B cell (primary cell): ENCODE measurements around the gene GULP1. TPM values are rescaled to one million over a fixed set of nuclear protein-coding genes. Genes with fewer than 3 reads are reported as not detected.

ENCODE experiments used
- ATAC-seq: fragments of 200-7000 bp; cut with Tn5 transposase; one replicate; pipeline ENCODE4 v1.10.0; 2021; ENCODE audit warnings: low read depth, mild to moderate bottlenecking, moderate number of reproducible peaks, moderate library complexity
- CTCF ChIA-PET: fragments of 350-600 bp; sonication (Branson Sonifier 250); formaldehyde crosslinking; loops from one replicate; lab custom pipeline; 2021; ENCODE audit warnings: antibody characterized with exemption, inconsistent platforms; lab: Charles Lee
- POLR2A ChIA-PET: fragments of 350-600 bp; sonication (Branson Sonifier 250); formaldehyde crosslinking; loops from one replicate; lab custom pipeline; 2021; ENCODE audit warnings: antibody characterized with exemption; lab: Charles Lee
- DNase-seq: peaks from one replicate; pipeline ENCODE4 v3.0.0; 2013
- H2AFZ ChIP-seq: 2 replicates; pipeline ENCODE4 v1.6.1; 2012; ENCODE audit warnings: mild to moderate bottlenecking, low read depth, low read length; ENCODE audit not compliant: insufficient read depth, poor library complexity, severe bottlenecking
- H3K27ac ChIP-seq, 2 donors: 1 replicate in 1 of 2; 2 replicates in 1 of 2; pipeline ENCODE4 v1.5.1; 2012 to 2013; ENCODE audit warnings: low read length in 2 of 2, mild to moderate bottlenecking in 2 of 2, moderate library complexity in 1 of 2
- H3K27me3 ChIP-seq, 4 experiments: fragments of 200-600 bp in 1 of 4; sonication (generic) in 1 of 4; replicated peaks in 1 of 4; 1 replicate in 2 of 4; 2 replicates in 2 of 4; pipeline versions ENCODE4 v1.6.1 to v1.7.0; 2013 to 2016; ENCODE audit warnings: low read length in 3 of 4, mild to moderate bottlenecking in 2 of 4, mixed read lengths in 1 of 4, moderate library complexity in 1 of 4; ENCODE audit not compliant: insufficient read depth in 4 of 4, control insufficient read depth in 3 of 4; ENCODE audit errors: control extremely low read depth in 1 of 4
- H3K36me3 ChIP-seq, 2 experiments: replicated peaks in 1 of 2; 1 replicate in 1 of 2; 2 replicates in 1 of 2; pipeline versions ENCODE4 v1.6.1 to v1.7.1; 2013; ENCODE audit warnings: low read length in 1 of 2; ENCODE audit not compliant: insufficient read depth in 2 of 2, control insufficient read depth in 1 of 2; ENCODE audit errors: control extremely low read depth in 1 of 2, extremely low read depth in 1 of 2
- H3K4me1 ChIP-seq, 2 donors: fragments of 200-600 bp in 1 of 2; sonication (generic) in 1 of 2; 1 replicate in 1 of 2; 2 replicates in 1 of 2; pipeline versions ENCODE4 v1.5.1 to v1.6.1; 2013 to 2017; ENCODE audit warnings: low read length in 2 of 2; ENCODE audit not compliant: control insufficient read depth in 2 of 2, insufficient read depth in 2 of 2
- H3K4me2 ChIP-seq: replicated peaks from 2 replicates; pipeline ENCODE3; 2012; ENCODE audit warnings: mild to moderate bottlenecking, low read depth, low read length; ENCODE audit not compliant: poor library complexity, severe bottlenecking
- H3K4me3 ChIP-seq, 5 experiments: fragments of 200-600 bp in 1 of 5; sonication (generic) in 1 of 5; 1 replicate in 3 of 5; 2 replicates in 2 of 5; pipeline versions ENCODE4 v1.5.1 to v1.7.0; 2011 to 2016; ENCODE audit warnings: low read length in 4 of 5, mild to moderate bottlenecking in 4 of 5, low read depth in 2 of 5, control low read depth in 1 of 5, moderate library complexity in 1 of 5; ENCODE audit not compliant: insufficient read depth in 1 of 5; ENCODE audit errors: control extremely low read depth in 1 of 5, extremely low read depth in 1 of 5
- H3K79me2 ChIP-seq: fragments of 200-600 bp; sonication (generic); one replicate; pipeline ENCODE4 v1.6.0; 2016; ENCODE audit warnings: low read length; ENCODE audit not compliant: control insufficient read depth, insufficient read depth
- H3K9ac ChIP-seq: fragments of 200-600 bp; sonication (generic); 2 replicates; pipeline ENCODE4 v1.6.1; 2017; ENCODE audit warnings: mild to moderate bottlenecking, low read length, moderate library complexity
- H3K9me3 ChIP-seq, 3 donors: one replicate each; pipeline versions ENCODE4 v1.6.1 to v1.7.1; 2013; ENCODE audit warnings: low read length in 2 of 3; ENCODE audit not compliant: control insufficient read depth in 2 of 3, insufficient read depth in 1 of 3; ENCODE audit errors: control extremely low read depth in 1 of 3
- H4K20me1 ChIP-seq: 2 replicates; pipeline ENCODE4 v1.6.0; 2012; ENCODE audit warnings: mild to moderate bottlenecking, low read length; ENCODE audit not compliant: insufficient read depth, control insufficient read depth, poor library complexity, severe bottlenecking
- H3K27ac Mint-ChIP-seq: one replicate; pipeline ENCODE4 v1.8.0; 2021; ENCODE audit warnings: mixed read lengths
- H3K27me3 Mint-ChIP-seq: one replicate; pipeline ENCODE4 v1.8.0; 2021; ENCODE audit warnings: mixed read lengths
- H3K4me1 Mint-ChIP-seq: one replicate; pipeline ENCODE4 v1.8.0; 2021; ENCODE audit warnings: mixed read lengths
- H3K4me3 Mint-ChIP-seq: one replicate; pipeline ENCODE4 v1.8.0; 2021; ENCODE audit warnings: mixed read lengths
- H3K9me3 Mint-ChIP-seq: one replicate; pipeline ENCODE4 v1.8.0; 2022; ENCODE audit warnings: mixed read lengths; ENCODE audit not compliant: insufficient read depth
- CTCF ChIP-seq: fragments of 200-600 bp; IDR thresholded peaks from one replicate; pipeline ENCODE4 v1.8.0; 2022; ENCODE audit warnings: antibody characterized with exemption, mild to moderate bottlenecking
- EZH2 ChIP-seq: IDR thresholded peaks from 2 replicates; pipeline ENCODE4 v1.6.1; 2012; ENCODE audit warnings: borderline replicate concordance, low read depth, mild to moderate bottlenecking, moderate library complexity, low read length; ENCODE audit not compliant: insufficient read depth, poor library complexity, severe bottlenecking
- WGBS: methylation state at CpG from one replicate; pipeline ENCODE4 v1.1.5; 2013; ENCODE audit warnings: missing lambda C conversion rate; ENCODE audit not compliant: insufficient coverage; 5-methylcytosine and 5-hydroxymethylcytosine counted together
- intact Hi-C: fragments of 100-400 bp; cut with micrococcal nuclease; formaldehyde crosslinking; loops from one replicate; pipeline ENCODE4 v1.10.0; 2022
- polyA minus RNA-seq: library from RNA; depleted of rRNA, polyadenylated mRNA; stranded (reverse); fragments of >200 nt; gene quantifications from 2 replicates; pipeline ENCODE4 v1.2.3, GENCODE V29; 2012
- polyA plus RNA-seq: library from polyadenylated mRNA; depleted of rRNA; stranded (reverse); fragments of >200 nt; gene quantifications from 2 replicates; pipeline ENCODE4 v1.2.3, GENCODE V29; 2012
- total RNA-seq, 2 donors: library from RNA; stranded (reverse); fragments of 120-200 nt in 1 of 2; gene quantifications; 1 replicate in 1 of 2; 2 replicates in 1 of 2; pipeline versions ENCODE4 v1.2.3 to v1.2.4, GENCODE V29; 2013 to 2022

The GULP1 gene
- total RNA-seq (not detected in 2 replicates), polyA plus RNA-seq (not detected in 2 replicates), polyA minus RNA-seq (0.21 TPM in 1 of 2 replicates, not detected in the other)
- 1.0 TPM for total RNA-seq (2013)

GRCh38 chr2:188291617-188292347 lies at the start of gene GULP1:
TSS of gene GULP1 (plus strand) at chr2:188291874. CDS start at chr2:188477703, 185,829 bp downstream.
- no peak within 1 kb of the TSS for H3K27ac Mint-ChIP-seq
- CTCF ChIA-PET = no interaction called here
- intact Hi-C loops = no loop called here
- WGBS = 5% methylated on average over 61 of the region's 61 CpGs
- no peak within 1 kb of the TSS for H3K4me3 ChIP-seq
- peaks cover 3% of the 10 kb centered on the region for H3K4me1 Mint-ChIP-seq
- no peak within 1 kb of the TSS for H3K27ac ChIP-seq
- H4K20me1 ChIP-seq = no peaks in the 10 kb centered on the region
- POLR2A ChIA-PET = no interaction called here
- peaks cover 0 to 18% (median 0%) of the 10 kb centered on the region in 3 donors for H3K9me3 ChIP-seq
- ATAC-seq (no peak), DNase-seq (no peak)
- no peaks in the 10 kb centered on the region for H3K4me1 ChIP-seq
- H3K9me3 Mint-ChIP-seq = no peaks in the 10 kb centered on the region
- H3K27me3 Mint-ChIP-seq = peaks cover 28% of the 10 kb centered on the region
- H3K4me3 Mint-ChIP-seq = no peak within 1 kb of the TSS
- H3K4me2 ChIP-seq = peak within 1 kb of the TSS; percentile 15
- no peak within 1 kb of the TSS for H3K9ac ChIP-seq
- no peaks in the 10 kb centered on the region for H3K79me2 ChIP-seq
- peak within 1 kb of the TSS; percentile 28 for H2AFZ ChIP-seq
- H3K36me3 ChIP-seq = no peaks in the 10 kb centered on the region
- TF ChIP-seq EZH2 (no peak), CTCF (no peak)
- H3K27me3 ChIP-seq = peaks cover 0 to 16% (median 9%) of the 10 kb centered on the region in 4 experiments

- H3K4me3 ChIP-seq = no peak overlapping the region
- H3K4me3 Mint-ChIP-seq = no peak overlapping the region
- peaks cover 1 to 3% (median 2%) of the 10 kb centered on the region in 3 donors for H3K9me3 ChIP-seq
- no peaks in the 10 kb centered on the region for H3K4me1 ChIP-seq
- no peak overlapping the region for H3K4me2 ChIP-seq
- no peaks in the 10 kb centered on the region for H4K20me1 ChIP-seq
- H3K79me2 ChIP-seq = no peaks in the 10 kb centered on the region
- no peaks in the 10 kb centered on the region for H3K27me3 Mint-ChIP-seq
- H3K9ac ChIP-seq = no peak overlapping the region
- H3K4me1 Mint-ChIP-seq = no peaks in the 10 kb centered on the region
- H3K9me3 Mint-ChIP-seq = no peaks in the 10 kb centered on the region
- H3K27ac Mint-ChIP-seq = no peak overlapping the region
- ATAC-seq = no peak
- H3K36me3 ChIP-seq = no peaks in the 10 kb centered on the region
- no CpG with 5 or more reads among the region's 1 CpG for WGBS
- intact Hi-C loops = no loop called here
- POLR2A ChIA-PET = no interaction called here
- no peak overlapping the region for H2AFZ ChIP-seq
- H3K27ac ChIP-seq = no peak overlapping the region
- no peaks in the 10 kb centered on the region for H3K27me3 ChIP-seq
- DNase-seq = no peak
- TF ChIP-seq CTCF (no peak), EZH2 (no peak)
- CTCF ChIA-PET = no interaction called here
Measured at GRCh38 chr2:188243381-188243780, 48.3 kb upstream of the GULP1 start.
